GM18858 (cell line): ENCODE results near the gene IFTAP.
A peak's percentile ranks its signal among the peaks of the same experiment; 100 is the strongest.

Experiments used
- ATAC-seq: cut with Tn5 transposase; IDR thresholded peaks from one replicate; pipeline ENCODE4 v1.9.1; 2021; ENCODE audit not compliant: unreplicated experiment

IFTAP gene

GRCh38 chr11:36596880-36597279, 2.6 kb downstream of the IFTAP start:
- no peak for ATAC-seq

- ATAC-seq = no peak
These were observed 3.7 kb downstream of the IFTAP start, which contains the start of gene RAG2 for GRCh38 chr11:36598051-36598450. Gene RAG2, minus strand, starts transcription at chr11:36598236. Its CDS starts 4,068 bp downstream, at chr11:36594168.

GRCh38 chr11:36600180-36600579, 5.9 kb downstream of the IFTAP start:
- ATAC-seq = no peak

- ATAC-seq = no peak
These were observed 6.9 kb downstream of the IFTAP start for GRCh38 chr11:36601155-36601554.

GRCh38 chr11:36602135-36602534, 7.8 kb downstream of the IFTAP start:
- no peak for ATAC-seq

- ATAC-seq = peak; percentile 50
These were observed 11.2 kb downstream of the IFTAP start for GRCh38 chr11:36605221-36606216.

- no peak for ATAC-seq
These were observed 14.3 kb downstream of the IFTAP start for GRCh38 chr11:36608491-36609199.

- no peak for ATAC-seq
These were observed 15.1 kb downstream of the IFTAP start for GRCh38 chr11:36609383-36609782.

GRCh38 chr11:36615826-36616225, 21.5 kb downstream of the IFTAP start:
- ATAC-seq = no peak

GRCh38 chr11:36617543-36618362, 23.5 kb downstream of the IFTAP start:
- ATAC-seq = no peak

GRCh38 chr11:36618363-36619047, 24.2 kb downstream of the IFTAP start:
- ATAC-seq = no peak

- no peak for ATAC-seq
These were observed 25.2 kb downstream of the IFTAP start for GRCh38 chr11:36619502-36619901.

- ATAC-seq = no peak
These were observed 25.9 kb downstream of the IFTAP start for GRCh38 chr11:36620246-36620645.

GRCh38 chr11:36622431-36623136, 28.3 kb downstream of the IFTAP start:
- ATAC-seq = no peak

- ATAC-seq = no peak
These were observed 29.2 kb downstream of the IFTAP start for GRCh38 chr11:36623494-36623893.

- ATAC-seq = no peak
These were observed 32.7 kb downstream of the IFTAP start for GRCh38 chr11:36627006-36627405.

GRCh38 chr11:36627471-36627870, 33.2 kb downstream of the IFTAP start:
- no peak for ATAC-seq

- no peak for ATAC-seq
These were observed 33.8 kb downstream of the IFTAP start for GRCh38 chr11:36628141-36628540.

GRCh38 chr11:36628765-36629244, 34.5 kb downstream of the IFTAP start:
- no peak for ATAC-seq

- peak; percentile 90 for ATAC-seq
These were observed 37.5 kb downstream of the IFTAP start for GRCh38 chr11:36631774-36632173.
